GM18498 (cell line): ENCODE results near the gene APLP2.
"Not testable (repeated sequence)": the region's sequence is repeated elsewhere in the genome, so short reads cannot be mapped to it uniquely, and the experiment has no call there.

Experiments used
- ATAC-seq: cut with Tn5 transposase; IDR thresholded peaks from one replicate; pipeline ENCODE4 v1.9.1; 2021; ENCODE audit warnings: mild to moderate bottlenecking, moderate library complexity; ENCODE audit not compliant: unreplicated experiment

APLP2 gene

DNA sequence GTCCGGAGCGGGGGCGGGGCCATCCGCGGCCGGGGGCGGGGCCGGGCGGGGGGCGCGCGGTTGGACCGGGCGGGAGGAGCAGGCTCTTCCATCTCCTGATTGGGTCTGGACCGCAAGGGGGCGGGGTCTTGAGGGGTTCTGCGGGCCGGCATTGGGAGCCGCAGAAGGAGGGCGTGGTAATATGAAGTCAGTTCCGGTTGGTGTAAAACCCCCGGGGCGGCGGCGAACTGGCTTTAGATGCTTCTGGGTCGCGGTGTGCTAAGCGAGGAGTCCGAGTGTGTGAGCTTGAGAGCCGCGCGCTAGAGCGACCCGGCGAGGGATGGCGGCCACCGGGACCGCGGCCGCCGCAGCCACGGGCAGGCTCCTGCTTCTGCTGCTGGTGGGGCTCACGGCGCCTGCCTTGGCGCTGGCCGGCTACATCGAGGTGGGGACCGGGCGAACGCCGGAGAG is at the start of gene APLP2:
Gene APLP2, plus strand, starts transcription at position 236 of the 450 bp plus-strand sequence. Its CDS starts 84 bp downstream, at position 320.
- peak; percentile 95 for ATAC-seq

DNA sequence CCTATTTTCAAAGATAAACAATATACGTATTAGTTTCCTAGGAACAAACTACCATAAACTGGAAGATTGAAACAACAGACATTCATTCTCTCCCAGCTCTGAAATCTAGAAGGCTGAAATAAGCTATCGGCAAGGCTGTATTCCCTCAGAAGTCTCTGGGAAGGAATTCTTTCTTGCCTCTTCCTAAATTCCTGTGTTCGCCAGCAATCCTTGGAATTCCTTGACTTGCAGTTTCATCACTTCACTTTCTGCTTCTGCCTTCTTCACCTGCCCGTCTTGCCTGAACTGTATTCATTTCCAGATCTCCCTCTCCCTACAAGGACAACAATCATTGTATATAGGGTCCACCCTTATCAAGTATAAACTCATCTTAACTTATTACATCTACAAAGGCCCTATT is 49.4 kb upstream of the APLP2 start:
- ATAC-seq, result no peak

DNA sequence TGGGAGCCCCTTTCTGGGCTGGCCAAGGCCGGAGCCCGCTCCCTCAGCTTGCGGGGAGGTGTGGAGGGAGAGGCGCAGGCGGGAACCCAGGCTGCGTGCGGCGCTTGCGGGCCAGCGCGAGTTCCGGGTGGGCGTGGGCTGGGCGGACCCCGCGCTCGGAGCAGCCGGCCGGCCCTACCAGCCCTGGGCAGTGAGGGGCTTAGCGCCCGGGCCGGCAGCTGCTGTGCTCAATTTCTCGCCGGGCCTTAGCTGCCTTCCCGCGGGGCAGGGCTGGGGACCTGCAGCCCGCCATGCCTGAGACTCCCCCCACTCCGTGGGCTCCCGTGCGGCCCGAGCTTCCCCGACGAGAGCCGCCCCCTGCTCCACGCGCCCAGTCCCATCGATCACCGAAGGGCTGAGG is 48.1 kb upstream of the APLP2 start:
- ATAC-seq, result not testable (repeated sequence)

DNA sequence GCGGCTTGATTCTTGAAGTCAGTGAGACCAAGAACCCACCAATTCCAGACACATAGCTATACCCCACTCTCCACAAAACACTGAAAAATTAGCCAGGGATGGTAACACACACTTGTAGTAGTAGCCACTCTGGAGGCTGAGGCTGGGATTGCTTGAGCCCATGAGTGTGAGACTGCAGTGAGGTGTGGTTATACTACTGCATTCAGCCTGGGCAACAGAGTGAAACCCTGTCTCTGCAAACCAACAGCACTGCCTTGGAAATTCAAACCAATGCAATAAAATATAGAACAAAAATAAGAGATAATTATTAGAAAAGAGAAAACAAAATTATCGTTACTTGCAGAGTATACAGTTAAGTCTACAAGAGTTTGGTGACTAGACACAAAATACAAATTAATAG is 46.9 kb upstream of the APLP2 start:
- peak; percentile 58 for ATAC-seq

DNA sequence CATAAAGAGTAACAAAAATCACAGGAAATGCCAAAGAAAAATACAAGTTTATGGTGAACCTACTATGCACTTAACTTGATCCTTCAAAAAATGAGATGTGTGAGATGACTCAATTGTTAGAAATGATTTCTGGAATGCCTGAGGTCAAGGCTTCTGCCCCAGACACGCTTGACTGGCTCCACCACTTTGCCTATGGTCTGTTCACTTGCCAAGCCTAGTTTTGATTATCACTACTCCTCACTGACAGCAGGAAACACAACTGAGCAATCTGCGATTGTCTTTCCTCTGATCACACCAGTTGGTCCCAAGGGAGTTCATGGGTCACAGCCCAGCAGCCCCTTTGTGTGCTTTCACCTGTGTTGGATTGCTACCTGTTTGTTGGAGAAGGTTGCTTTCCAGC is 46.5 kb upstream of the APLP2 start:
- ATAC-seq, result peak; percentile 94

DNA sequence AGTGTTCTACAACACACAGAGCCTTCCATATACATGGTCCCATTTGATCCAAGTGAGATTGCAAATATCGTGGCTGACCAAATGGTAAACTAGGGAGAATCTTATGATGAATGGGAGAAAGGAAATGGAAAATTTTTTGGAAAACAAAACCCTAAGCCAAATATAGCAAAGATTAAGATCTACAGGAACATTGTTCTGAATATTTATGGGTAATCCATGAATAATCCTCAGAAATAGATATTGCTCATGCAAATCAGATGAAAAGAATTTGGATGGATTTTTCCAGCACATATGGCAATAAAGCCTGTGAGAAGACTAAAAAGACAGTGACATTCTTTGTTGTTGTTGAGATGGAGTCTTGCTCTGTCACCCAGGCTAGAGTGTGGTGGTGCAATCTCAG is 45.3 kb upstream of the APLP2 start:
- no peak for ATAC-seq

DNA sequence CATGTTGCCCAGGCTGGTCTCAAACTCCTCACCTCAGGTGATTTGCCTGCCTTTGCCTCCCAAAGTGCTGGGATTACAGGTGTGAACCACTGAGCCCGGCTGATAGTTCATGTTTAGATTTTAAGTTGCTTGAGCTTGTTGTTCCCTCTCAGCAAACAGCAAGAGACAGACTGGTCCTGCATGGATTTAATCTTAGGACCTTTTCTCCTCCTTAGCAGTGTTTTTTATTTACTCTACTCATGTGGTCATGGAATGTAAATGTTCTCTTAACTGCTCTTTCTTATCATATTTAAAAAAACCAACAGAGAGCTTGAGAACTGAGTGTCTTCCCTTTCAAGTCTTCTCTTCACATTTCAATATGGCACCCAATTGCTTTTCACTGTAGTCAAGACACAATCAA is 44.3 kb upstream of the APLP2 start:
- ATAC-seq, result no peak

DNA sequence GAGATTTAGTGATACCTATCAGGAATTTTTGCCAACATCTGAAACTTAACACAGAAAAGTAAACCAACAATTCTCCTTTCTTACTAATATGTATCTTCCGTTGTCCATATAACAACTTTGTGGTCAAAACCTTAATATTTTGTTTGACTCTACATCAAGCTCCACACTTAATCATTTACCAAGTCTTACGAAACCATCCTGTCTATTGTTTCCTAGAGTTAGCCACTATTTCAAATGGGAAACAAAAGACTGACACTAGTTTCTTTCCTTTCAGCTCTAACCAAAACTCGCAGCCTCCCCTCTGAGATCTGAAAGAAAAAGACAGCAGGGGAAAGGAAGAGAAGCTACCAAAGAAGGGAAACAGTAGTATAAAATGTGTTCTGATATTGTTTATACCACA is 40.6 kb upstream of the APLP2 start:
- no peak for ATAC-seq

DNA sequence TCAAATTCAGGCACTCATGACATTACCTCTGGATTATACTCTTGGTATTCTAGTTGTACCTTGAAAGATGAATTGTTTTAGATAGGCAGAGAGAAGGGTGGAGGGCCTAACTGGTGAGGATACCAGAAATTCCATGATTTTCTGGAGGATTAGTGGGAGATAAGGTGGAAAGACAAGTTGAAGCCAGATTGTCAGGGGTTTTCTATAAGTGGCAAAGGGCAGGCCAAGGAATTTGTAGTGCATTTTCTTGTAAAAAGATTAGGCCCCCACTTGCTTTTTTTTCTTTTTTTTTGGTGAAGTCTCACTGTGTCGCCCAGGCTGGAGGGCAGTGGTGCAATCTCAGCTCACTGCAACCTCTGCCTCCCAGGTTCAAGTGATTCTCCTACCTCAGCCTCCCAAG is 38.6 kb upstream of the APLP2 start:
- ATAC-seq, result no peak

DNA sequence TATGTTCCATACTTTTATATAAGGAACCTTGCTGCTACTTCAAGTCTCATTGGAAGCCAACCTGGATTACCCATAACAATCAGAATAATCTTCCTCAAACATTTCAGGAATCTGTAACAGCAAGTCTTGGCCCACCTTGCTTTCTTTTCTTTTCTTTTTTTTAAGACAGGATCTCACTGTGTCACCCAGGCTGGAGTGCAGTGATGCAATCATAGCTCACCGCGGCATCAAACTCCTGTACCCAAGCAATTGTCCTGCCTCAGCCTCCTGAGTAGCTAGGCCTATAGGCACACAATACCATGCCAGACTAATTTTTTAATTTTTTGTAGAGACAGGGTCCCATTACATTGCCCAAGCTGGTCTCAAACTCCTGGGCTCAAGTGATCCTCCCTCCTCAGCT is 37.7 kb upstream of the APLP2 start:
- ATAC-seq, result no peak

DNA sequence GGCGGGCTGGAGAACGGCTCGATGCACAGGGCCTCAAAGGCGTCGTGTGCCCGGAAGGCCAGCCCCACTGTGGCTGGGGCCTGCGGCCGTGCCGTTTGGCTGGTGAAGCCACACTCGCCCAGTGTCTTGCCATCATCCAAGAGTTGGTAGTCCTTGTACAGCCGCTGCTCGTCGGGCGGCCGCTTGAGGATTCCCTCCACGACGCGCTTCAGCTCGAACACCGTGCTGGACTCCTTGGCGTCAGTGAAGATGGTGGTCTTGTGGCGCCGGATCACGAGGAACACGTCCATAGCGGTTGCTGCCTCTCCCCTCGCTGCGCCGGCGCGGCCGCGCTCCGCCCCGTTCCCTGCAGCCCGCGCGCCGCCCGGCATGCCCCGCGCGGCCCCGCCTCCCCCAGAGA is 36.8 kb upstream of the APLP2 start:
- no peak for ATAC-seq

DNA sequence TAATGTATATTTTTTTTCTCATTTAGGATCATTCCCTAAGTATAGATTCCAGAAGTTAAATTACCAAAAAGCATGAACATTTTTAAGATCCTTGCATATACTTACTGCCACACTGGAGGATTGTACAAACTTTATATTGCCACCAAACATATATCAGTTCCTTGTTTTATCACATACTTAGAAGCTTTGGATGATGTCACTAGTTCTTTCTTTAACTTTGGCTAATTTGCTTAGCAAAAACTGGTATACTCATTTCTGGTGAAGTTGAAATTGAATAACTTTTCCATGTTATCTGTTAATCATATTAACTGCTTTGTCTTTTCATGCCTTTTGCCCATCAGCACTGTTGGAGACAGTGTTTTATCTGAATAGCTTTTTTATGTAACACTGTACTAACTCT is 35.5 kb upstream of the APLP2 start:
- no peak for ATAC-seq

DNA sequence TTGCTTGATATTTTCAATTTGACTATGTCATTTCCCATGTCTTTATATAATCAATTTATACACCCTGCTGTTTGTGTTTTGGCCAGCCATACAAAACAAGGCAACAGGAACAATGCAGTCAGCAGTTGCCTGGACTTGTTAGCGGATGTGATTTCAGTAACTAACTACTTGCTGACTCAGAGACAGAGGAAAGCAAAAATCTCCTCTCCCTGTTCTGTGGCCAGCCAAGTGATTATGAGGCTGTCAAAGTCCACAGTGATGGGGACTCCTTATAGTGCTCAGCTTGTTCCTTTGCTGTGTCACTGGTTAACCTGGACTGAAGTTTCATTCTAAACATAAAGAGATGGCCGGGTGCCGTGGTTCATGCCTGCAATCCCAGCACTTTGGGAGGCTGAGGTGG is 32.6 kb upstream of the APLP2 start:
- ATAC-seq, result no peak

DNA sequence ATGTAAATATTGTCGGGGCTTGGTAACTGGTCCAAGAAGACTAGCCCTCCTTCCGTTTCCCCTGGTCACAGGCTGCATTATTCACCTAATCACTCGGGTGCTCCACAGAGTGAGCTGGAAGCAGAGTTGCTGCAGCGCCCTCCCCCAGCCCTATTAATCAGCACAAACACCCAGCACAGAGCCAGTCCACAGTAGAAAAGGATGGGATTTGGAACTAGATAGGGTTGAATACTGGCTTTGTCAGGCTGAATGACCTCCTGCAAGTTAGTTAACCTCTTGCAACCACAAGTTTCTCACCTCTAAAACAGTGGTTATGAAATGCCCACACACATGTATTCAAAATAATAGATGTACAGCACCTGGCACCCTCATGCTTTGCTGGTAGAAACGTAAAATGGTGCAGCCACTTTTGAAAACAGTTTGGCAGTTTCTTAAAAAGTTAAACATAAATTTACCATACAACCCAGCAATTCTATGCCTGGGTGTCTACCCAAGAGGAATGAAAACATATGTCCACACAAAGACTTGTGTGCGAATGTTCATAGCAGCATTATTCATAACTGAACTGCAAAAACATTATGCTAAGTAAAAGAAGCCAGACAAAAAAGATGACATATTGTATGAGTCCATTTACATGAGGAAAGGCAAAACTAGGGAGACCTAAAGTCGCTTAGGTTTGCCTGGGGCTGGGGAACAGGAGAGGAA is 31.7 kb upstream of the APLP2 start:
- ATAC-seq, result peak; percentile 65

DNA sequence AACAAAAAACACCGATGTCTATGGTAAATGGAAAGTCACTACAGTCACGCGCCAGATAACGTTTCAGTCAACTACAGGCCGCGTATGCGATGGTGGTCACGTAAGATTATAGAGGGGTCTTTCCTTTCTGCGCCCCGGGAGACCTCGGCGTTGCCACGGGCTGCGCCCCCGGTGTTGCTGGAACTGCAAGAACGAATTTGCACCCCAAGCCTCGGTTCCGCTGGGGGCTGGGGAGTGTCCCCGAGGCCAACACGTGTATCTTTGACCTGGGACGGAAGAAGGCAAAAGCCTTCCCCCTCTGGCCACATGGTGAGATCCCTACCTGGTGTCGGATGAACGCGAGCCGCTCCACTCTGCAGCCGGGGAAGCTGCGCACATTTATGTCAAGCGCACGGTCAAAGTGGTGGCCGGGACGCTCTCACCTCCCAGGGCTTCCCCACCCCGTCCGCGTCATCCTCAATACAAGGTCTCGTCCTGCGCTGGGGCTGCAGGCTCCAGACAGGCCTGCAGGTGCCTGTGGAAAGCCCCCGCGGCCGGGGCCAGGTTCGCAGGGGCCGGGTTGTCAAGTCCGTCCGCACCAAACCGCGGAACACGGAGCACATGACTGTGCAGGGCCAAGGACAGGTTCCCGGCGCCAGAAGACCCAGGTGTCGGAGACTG is 29.3 kb upstream of the APLP2 start:
- ATAC-seq, result no peak

DNA sequence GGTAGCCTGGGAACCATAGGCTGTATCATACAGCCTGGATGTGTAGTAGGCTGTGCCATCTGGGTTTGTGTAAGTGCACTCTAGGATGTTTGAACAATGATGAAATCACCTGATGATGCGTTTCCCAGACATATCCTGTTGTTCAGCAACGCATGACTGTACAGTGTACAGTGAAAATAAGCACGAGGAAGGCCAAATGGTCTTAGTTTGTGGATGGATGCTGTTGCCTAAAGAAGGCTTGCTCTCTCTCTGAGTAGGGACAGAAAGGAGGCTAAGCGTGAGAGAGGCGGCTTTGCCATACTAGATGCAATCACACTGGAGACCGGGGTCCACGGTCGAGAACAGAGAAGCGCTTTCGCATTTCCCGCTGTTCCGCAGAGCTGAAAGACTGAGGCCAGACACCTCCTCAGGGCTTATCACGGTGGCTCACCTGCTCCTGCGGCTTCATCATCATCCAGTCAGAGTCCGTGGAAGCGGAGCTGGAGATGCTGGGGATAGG is 27.6 kb upstream of the APLP2 start:
- no peak for ATAC-seq

DNA sequence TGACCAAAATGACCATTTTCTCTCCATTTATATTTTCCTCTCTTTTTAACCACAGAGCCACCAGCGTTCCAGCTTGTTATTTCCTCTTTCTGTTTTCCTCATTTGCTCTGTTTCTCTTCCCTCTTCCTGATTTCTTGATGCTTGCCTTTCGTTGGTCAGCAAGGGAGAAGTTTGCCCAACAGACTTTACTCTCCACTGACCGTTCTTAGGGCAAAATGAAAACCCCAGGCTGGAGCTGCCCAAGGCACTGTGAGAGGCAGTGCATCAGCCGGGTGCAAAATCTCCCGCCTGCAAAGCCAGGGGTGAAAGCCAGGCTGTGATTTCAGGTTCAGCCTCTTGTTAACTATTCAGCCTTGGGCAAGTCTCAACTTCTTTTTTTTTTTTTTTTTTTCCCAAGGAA is 26.1 kb upstream of the APLP2 start:
- no peak for ATAC-seq

DNA sequence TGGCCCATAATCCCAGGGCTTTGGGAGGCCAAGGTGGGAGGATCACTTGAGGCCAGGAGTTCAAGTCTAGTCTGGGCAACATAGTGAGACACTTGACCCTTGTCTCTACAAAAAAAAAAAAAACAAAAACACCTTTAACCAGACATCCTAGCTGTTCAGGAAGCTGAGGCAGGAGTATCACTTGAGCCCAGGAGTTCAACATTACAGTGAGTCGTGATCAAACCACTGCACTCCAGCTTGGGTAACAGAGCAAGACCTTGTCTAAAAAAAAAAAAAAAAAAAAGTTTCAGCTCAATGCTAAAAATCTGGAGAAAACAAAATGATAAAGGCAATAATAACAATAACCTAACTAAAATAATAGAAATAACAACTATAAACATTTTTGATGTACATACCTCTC is 22.6 kb upstream of the APLP2 start:
- no peak for ATAC-seq

DNA sequence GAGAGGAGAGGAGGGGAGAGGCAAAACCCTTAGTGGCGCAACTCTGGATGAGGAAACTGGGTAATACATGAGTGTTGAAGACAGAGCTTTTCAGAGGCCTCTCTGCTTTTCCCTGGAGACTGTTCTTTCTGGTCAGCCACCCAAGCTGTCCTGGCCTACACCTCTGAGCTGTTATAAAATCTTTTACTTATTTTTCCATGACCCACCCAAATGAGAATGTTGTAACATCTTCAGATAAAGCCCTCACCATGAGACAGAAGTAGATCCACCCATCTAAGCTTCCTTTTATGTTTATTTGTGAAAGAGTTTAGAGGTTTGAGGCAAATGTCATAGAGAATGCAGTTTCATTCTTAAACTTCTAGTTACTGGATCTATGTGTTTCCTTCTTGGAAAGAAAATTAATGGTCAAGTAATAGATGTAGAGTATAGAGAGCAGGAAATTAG is 20.3 kb upstream of the APLP2 start:
- ATAC-seq, result no peak

DNA sequence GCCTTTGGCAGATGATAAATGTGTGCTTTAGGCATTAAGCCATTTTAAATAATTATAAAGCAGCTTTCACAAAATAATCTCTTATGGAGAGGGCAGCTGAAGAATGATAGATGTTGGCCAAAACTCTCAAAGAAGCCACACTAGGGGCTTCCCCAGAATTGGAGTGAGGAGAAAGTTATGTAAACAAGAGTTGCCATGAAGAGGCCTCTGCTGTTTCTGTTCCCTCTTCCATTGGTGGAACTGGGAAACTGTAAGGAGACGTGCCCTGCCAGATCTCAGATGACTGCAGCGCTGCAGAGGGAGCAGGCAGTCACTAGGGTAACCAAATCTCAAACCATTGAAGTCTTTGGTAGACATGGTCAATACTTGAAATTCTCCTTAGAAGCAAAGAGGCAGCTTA is 19.4 kb upstream of the APLP2 start:
- ATAC-seq, result no peak

DNA sequence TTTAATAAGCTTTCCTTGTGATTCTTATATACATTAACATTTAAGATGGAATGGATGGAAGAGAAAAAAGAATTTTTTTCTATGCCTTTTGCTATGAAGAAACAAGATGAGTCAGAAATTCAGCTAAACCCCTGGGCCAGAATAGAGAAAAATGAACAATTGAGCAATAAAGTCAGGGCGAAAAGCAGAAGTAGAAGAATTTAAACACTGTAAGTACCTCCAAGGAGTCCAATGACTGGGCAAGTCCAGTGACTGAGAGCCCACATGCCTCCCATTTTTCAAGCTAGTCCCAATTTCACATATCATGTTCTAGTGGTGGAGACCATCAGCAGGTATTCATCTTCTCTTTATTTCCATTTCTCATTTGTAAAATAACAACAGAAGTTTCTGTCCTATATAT is 18.6 kb upstream of the APLP2 start:
- ATAC-seq, result no peak

DNA sequence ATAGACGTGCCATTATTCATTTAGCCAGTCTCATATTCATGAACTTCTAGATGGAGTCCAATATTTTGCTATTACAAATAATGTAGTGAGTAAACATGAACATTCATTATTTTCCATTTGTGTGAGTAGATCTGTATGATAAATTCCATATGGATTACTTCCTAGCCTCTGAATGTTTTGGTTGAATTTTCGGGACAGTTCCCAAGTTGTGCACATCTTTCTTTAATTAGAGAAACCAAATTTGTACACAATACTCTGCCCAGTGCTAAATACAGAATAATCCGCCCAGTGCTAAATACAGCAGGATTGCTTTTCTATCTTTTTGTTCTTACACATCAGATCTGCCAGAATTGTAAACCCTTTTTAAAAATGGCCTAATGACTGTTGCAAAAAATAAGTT is 17.1 kb upstream of the APLP2 start:
- ATAC-seq, result no peak
